Measurements from ENCODE around the gene KRT77.

GRCh38 chr12:52670506-52670905 lies 32.8 kb downstream of the KRT77 start:
- TF ChIP-seq, protein P1, sequence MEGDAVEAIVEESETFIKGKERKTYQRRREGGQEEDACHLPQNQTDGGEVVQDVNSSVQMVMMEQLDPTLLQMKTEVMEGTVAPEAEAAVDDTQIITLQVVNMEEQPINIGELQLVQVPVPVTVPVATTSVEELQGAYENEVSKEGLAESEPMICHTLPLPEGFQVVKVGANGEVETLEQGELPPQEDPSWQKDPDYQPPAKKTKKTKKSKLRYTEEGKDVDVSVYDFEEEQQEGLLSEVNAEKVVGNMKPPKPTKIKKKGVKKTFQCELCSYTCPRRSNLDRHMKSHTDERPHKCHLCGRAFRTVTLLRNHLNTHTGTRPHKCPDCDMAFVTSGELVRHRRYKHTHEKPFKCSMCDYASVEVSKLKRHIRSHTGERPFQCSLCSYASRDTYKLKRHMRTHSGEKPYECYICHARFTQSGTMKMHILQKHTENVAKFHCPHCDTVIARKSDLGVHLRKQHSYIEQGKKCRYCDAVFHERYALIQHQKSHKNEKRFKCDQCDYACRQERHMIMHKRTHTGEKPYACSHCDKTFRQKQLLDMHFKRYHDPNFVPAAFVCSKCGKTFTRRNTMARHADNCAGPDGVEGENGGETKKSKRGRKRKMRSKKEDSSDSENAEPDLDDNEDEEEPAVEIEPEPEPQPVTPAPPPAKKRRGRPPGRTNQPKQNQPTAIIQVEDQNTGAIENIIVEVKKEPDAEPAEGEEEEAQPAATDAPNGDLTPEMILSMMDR (IDR thresholded peaks at IDR 0.05) = no peak
- TF ChIP-seq, protein P2, sequence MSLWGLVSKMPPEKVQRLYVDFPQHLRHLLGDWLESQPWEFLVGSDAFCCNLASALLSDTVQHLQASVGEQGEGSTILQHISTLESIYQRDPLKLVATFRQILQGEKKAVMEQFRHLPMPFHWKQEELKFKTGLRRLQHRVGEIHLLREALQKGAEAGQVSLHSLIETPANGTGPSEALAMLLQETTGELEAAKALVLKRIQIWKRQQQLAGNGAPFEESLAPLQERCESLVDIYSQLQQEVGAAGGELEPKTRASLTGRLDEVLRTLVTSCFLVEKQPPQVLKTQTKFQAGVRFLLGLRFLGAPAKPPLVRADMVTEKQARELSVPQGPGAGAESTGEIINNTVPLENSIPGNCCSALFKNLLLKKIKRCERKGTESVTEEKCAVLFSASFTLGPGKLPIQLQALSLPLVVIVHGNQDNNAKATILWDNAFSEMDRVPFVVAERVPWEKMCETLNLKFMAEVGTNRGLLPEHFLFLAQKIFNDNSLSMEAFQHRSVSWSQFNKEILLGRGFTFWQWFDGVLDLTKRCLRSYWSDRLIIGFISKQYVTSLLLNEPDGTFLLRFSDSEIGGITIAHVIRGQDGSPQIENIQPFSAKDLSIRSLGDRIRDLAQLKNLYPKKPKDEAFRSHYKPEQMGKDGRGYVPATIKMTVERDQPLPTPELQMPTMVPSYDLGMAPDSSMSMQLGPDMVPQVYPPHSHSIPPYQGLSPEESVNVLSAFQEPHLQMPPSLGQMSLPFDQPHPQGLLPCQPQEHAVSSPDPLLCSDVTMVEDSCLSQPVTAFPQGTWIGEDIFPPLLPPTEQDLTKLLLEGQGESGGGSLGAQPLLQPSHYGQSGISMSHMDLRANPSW (CRISPR knock-in tag; conservative IDR thresholded peaks at IDR 0.05; ENCODE audit: low read depth) = no peak
- TF ChIP-seq MAX (CRISPR knock-in tag; IDR thresholded peaks at IDR 0.05) = no peak
- TF ChIP-seq TEAD4 (CRISPR knock-in tag; IDR thresholded peaks at IDR 0.05) = no peak
- no peak for TF ChIP-seq HMGXB4 (CRISPR knock-in tag; IDR thresholded peaks at IDR 0.05)
- no peak for TF ChIP-seq SMAD3 (CRISPR knock-in tag; IDR thresholded peaks at IDR 0.05; ENCODE audit: borderline replicate concordance)

Measured in WTC11 (cell line).